GM12865 (cell line): Measurements from ENCODE around the gene NSMCE1.

ENCODE experiments used
- DNase-seq: peaks from one replicate; pipeline ENCODE4 v3.0.0; 2010; ENCODE audit warnings: low read depth
- H3K4me3 ChIP-seq: 2 replicates; pipeline ENCODE4 v1.5.1; 2011; ENCODE audit warnings: mild to moderate bottlenecking, low read depth, low read length, control low read depth
- TF ChIP-seq, protein P1 (sequence below): IDR thresholded peaks from 2 replicates; pipeline ENCODE4 v1.5.1; 2011; ENCODE audit warnings: low read length, control low read depth, low read depth, inconsistent platforms; ENCODE audit not compliant: insufficient read depth; ENCODE audit errors: missing control alignments

The NSMCE1 gene, protein sequence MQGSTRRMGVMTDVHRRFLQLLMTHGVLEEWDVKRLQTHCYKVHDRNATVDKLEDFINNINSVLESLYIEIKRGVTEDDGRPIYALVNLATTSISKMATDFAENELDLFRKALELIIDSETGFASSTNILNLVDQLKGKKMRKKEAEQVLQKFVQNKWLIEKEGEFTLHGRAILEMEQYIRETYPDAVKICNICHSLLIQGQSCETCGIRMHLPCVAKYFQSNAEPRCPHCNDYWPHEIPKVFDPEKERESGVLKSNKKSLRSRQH

DNA sequence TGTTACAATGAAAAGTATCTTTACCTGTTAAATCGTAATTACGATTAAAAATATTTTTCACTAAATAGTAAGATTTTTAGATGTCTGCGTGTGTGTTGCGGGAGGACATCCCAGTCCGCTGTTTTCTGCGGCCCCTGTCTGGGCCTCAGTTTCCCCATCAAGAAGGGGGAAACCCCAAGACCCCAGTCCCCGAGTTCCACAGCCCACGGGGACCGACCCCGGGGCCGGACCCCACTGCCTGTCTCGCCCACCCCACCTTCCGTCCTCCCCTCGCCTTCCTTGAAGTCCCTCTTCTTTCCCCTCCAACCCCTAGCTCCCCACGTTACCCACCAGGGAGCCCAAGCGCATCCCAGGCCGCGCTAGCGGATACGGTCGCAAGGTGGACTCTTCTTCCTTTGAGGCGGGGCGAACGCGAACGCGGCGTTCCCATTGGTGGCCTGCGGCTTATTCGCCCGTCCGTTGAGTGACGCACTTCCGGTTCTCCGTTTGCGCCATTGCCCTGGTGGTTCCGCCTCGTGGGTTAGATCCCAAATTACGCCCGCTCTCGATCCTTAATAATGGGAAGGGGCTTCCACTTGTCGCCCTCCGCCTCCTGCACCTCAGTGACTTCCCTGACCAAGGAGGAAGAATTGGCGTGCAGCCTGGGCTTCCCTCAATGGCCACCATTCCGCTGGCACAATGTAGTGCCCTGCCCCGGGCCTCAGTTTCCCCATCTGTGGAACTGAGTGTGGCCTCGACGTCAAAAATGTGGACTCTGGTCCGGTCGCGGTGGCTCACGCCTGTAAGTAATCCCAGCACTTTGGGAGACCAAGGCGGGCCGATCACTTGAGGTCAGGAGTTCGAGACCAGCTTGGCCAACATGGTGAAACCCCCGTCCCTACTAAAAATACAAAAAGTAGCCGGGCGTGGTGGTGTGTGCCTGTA lies at the start of gene NSMCE1:
TSS of gene NSMCE1 (minus strand) at position 397 of the 924 bp plus-strand sequence. CDS start 11,202 bp downstream, outside the sequence.
- H3K4me3 ChIP-seq, result peak within 1 kb of the TSS; percentile 95
- peak; percentile 98 for DNase-seq
- TF ChIP-seq, protein P1, sequence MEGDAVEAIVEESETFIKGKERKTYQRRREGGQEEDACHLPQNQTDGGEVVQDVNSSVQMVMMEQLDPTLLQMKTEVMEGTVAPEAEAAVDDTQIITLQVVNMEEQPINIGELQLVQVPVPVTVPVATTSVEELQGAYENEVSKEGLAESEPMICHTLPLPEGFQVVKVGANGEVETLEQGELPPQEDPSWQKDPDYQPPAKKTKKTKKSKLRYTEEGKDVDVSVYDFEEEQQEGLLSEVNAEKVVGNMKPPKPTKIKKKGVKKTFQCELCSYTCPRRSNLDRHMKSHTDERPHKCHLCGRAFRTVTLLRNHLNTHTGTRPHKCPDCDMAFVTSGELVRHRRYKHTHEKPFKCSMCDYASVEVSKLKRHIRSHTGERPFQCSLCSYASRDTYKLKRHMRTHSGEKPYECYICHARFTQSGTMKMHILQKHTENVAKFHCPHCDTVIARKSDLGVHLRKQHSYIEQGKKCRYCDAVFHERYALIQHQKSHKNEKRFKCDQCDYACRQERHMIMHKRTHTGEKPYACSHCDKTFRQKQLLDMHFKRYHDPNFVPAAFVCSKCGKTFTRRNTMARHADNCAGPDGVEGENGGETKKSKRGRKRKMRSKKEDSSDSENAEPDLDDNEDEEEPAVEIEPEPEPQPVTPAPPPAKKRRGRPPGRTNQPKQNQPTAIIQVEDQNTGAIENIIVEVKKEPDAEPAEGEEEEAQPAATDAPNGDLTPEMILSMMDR, result no peak

DNA sequence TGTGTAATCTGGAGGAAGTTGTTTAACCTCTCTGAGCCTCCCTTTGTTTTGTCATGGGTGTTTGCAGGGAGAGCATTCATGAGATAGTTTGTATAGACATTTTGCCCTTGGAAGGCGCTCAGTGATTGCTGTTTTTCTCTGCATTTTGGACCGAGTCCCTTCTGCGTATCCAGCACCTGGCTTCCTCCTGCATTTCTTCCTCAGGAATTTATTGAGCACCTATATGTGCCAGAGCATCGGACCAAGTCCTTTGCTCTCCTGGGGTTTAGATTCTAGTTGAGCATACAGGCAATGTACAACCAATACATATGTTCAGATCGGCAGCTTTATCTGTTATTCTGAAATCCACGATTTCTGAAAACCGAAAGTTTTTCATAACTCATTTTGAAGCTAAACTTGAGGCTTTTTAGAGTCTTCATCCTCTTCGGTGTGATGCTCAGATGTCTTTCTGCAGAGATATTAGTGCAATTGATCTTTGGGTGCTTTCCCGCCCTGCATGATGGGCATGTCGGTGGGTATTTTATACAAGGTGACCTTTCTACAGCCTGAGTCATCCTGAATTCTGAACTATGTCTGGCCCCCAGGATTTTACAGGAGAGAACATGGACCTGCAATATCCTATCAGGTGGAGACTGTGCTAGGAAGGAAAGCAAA lies 49.3 kb upstream of the NSMCE1 start:
- H3K4me3 ChIP-seq, result peak overlapping the region; percentile 3; the same call in 1 of the 2 replicates
- TF ChIP-seq, protein P1, result no peak
- peak; percentile 33 for DNase-seq

DNA sequence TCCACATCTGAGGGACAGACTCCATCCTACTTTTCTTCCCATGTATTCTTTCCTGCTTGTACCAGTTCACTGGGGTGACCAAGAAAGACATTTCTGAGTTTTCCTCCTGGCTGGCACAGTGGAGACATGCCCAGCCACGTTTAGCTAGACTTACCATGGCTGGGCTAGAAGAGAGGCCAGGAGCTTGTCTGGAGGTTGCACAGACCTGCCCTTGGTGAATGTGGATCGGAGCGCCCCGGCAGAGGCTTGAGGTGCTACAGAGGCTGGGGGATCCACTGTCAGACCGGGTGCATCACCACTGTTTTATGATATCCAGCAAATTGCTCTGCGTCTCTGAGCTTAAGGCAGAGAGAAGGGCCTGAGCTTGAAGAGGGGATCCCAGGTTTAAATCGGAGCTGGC lies 48.7 kb upstream of the NSMCE1 start:
- no peak for DNase-seq
- TF ChIP-seq, protein P1, result no peak
- H3K4me3 ChIP-seq, result no peak overlapping the region

DNA sequence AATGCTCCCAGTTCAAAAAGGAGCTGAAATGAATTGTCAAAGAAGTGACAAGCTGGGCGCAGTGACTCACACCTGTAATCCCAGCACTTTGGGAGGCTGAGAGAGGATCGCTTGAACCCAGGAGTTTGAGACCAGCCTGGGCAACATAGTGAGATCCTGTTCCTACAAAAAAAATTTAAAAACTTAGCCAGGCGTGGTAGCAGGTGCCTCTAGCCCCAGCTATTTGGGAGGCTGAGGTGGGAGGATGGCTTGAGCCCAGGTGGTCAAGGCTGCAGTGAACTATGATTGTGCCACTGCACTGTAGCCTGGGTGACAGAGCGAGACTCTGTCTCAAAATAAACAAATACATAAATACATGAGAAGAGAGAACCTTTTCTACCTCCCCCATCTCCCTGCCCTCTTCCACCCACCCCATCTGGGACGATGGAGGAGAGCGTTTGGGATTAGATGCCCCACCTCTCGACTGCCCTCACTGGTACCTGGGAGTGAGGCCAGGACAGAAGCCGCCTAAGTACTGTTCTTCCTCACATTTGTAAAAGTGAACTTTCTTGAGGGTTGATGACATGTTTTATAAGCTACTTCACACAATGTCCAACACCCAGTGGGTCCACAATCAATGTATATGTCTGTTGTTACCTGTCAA lies 47.6 kb upstream of the NSMCE1 start:
- H3K4me3 ChIP-seq, result peak overlapping the region; percentile 78
- no peak for DNase-seq
- TF ChIP-seq, protein P1, result no peak

DNA sequence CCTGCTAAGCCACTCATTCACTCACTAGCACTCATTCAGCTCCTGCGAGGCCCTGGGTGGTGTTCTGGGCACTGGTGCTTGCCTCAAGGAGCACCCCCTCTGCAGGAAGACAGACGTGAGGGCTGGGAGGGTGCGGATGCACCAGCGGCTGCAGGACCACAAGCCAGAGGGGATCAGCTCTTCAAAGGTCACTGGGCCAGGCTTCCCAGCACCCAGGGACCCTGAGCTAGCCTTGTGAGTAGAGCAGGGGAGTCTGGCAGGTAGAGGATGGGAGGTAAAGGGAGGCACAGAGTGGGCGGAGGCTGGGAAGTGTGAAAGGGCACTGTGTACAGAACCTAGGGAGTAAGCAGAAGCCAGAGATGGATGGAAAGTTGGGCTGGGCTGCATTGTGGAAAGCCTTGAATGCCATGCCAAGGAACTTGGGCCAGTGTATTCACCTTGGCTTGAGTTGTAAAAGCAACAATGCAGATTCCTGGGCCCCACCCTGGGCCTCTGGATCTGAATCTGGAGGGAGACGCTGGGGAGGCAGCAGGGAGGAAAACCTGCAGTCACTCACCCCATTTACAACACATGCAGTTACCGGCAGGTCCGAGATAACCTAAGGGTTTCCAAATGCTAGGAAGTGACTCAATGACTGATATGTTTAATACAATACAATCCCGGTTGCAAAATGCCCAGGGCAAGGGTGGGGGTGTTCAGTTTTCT lies 46.9 kb upstream of the NSMCE1 start:
- TF ChIP-seq, protein P1, result no peak
- peak; percentile 38 for DNase-seq
- peak overlapping the region; percentile 78 for H3K4me3 ChIP-seq

DNA sequence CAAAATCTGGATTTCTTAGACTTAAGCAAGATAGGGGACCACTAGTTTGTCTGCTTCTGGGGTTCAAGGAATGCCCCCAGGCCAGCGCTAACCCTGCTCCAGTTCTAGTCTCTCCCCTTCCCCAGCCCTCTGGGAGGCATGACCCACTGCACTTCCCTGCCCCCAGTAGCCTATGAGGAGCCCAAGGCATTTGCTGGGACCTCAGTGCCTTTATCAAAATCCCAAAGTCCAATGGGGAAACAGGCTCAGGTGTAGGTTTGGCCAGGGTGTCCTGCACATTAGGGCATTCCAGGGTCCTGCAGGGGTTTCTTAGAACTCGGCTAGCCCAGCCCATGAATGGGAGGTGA lies 46.4 kb upstream of the NSMCE1 start:
- DNase-seq, result no peak
- peak overlapping the region; percentile 78 for H3K4me3 ChIP-seq
- TF ChIP-seq, protein P1, result no peak
